IPS DF 4.7 (cell line): ENCODE measurements around the gene WASF2.
"Not testable (repeated sequence)": the region's sequence is repeated elsewhere in the genome, so short reads cannot be mapped to it uniquely, and the experiment has no call there.

Source experiments
- DNase-seq: peaks from one replicate; pipeline ENCODE4 v3.0.0-alpha.2; 2013; ENCODE audit warnings: low spot score; ENCODE audit errors: extremely low read depth

Gene WASF2

DNA sequence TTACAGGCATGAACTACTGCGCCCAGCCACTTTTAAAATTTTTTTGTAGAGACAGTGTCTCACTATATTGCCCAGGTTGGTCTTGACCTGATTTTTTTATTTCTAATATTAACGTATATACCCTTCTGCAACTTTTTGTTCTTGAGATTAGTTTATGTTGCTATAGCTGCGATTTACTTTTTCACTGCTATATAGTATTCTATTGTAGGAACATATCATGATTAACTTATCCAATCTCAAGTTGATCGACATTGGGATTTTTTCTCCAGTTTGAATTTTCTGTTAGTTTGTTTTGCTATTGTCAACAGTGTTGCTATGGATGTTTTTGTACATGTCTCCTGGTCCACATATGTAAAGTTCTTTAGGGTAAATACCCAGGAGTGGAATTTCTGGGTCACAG lies 35.4 kb downstream of the WASF2 start:
- DNase-seq, result no peak

DNA sequence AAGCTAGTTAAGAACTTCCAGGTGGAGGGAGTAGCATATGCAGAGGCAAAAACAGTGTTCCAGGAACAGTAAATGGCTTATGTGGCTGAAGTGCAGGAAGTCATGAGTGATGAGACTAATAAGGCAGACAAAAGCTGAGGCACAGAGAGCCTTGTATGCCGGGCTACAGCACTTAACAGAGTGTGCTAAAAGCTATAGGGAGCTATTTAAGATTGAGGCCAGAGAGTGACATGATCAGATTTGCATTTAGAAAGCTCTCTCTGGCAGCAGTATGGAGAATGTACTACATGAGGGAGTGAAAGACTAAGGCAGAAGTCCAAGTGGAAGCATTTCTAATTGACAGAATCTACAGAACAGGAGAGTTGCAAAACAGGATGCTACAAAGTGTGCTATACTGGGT lies 38.6 kb downstream of the WASF2 start:
- no peak for DNase-seq

DNA sequence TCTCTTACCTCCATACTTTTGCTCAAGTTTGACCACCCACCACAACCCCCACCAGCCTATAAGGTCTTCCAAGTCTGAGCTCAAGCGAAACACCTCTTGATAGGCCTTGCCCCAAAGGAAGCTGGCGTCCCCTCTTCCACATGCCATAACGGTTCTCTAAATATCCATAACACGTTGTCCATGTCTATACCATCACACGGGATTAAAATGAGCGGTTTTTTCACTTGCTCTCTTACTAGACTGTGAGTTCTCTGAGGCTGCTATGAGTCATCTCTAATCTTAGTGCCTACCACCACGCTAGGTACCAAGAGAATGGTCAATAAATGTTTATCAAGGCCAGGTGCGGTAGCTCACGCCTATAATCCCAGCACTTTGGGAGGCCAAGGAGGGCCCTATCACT lies 41.0 kb downstream of the WASF2 start:
- DNase-seq, result no peak

DNA sequence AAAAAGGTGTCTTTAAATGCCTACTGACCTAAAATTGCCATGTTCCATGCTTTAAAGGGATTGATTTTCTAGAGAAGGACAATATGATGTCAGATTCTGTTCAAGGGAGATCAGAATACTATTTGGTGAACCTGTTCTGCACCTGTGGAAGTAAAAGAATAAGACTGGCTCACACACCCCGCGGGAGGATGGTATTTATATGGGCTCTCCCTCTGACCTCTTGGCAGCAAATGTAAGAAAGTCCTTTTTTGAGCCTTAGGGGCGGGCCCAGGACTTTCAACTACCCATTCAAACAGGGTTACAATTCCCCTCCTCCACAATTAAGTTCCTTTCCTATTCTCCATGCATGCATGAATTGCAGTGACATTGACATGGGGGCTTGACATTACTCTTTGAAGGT lies 42.1 kb downstream of the WASF2 start:
- no peak for DNase-seq

DNA sequence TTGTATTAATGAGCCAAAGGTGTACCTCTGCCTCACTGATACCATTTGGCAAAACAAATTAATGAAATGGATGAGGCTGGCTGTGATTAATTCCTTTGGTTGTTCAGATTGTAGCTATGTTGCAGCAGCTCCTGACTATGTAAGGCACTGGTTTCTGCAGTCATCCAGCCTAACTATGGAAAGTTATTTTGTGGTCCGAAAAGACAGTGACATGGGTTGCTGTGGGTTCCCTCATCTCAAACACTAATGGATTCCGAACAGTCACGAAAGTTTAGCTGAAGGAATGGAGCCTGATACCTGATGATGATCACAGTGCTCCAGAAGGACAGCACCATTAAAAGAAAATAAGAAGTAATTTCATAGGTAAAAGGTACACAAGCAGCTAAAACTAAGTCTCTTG lies 42.6 kb downstream of the WASF2 start:
- DNase-seq, result no peak

DNA sequence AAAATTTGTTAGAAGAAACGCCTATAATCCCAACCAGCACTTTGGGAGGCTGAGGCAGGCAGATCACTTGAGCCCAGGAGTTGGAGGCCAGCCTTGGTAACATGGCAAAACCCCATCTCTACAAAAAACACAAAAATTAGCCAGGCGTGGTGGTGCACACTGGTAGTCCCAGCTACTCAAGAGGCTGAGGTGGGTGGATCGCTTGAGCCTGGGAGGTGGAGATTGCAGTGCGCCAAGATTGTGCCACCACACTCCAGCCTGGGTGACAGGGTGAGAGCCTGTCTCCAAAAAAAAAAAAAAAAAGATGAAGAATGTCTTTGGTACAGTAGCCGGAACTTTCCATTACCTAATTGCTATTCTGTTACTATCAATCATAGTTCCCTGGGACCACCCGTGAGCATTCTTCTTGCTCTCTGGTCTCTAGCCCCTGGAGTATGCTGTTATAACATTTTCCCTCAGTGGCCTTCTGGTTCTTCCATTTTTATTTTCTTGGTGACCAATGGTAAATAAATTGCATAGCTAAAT lies 43.4 kb downstream of the WASF2 start:
- no peak for DNase-seq

DNA sequence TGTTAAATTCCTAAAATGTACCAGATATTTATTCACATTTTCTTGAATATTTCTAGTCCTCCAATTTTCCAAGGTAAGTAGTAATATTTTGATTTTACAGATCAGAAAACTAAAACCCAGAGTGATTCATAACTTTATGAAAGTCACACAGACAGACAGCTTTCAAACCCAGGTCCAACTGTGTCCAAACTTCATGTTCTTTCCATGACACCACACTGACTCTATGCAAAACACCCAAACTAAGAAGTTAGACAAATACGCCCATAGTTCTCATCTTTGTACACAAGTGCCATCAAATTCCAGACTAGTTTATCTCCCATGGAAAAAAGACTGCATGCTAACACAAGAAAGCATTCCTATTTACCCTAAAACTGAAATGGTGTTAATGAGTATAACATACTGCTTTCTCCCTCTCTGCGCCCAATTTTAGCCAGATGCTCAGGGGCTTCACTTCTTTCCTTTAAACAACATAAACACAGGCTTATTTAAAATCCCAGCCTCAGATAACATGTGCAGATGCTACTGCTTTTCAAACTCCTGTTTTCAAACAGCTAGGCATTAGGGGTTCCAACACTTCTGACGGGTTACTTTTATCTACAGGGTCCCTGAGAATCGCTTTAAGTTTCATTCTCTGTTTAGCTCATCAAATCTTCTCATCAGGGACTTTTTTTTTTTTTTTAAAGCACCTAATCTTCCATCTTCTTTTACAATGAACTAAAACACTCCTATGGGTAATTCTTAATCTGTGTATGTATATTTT lies 44.6 kb downstream of the WASF2 start:
- no peak for DNase-seq

DNA sequence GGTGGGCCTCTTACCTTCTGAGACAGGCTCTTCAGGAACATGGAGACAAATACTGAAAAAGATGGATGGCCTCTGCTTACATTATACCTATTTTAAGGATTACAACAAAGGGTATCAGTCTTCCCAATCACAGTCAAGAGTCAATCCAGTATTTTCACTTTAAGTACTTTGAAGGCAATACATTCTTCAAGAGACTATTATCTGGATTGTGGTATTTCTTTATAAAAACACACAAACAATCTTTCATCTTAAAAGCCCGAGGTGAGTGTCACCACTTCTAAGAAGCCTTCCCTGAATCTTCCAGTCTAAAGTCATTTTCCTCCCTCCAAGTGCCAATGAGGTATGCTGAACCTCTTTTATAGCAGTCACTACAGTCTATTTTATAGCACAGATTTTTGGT lies 45.3 kb downstream of the WASF2 start:
- no peak for DNase-seq

DNA sequence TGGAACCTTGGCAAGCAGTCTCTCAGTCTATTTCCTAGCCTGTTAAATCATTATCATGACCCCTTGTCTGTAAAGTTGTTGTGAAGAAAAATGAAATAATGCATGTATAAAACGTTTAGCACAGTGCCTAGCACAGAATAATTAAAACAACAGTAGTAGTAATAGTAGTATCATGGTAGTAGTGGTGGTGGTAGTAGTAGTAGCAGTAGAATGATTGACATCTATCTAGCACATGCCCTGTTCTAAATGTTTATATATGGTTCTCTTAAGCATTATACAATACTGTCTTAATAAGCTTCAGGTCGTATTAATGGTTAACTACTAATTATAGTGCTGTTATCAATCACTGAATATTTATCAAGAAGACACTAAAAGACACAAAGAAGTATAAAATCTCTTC lies 50.8 kb downstream of the WASF2 start:
- DNase-seq, result no peak

DNA sequence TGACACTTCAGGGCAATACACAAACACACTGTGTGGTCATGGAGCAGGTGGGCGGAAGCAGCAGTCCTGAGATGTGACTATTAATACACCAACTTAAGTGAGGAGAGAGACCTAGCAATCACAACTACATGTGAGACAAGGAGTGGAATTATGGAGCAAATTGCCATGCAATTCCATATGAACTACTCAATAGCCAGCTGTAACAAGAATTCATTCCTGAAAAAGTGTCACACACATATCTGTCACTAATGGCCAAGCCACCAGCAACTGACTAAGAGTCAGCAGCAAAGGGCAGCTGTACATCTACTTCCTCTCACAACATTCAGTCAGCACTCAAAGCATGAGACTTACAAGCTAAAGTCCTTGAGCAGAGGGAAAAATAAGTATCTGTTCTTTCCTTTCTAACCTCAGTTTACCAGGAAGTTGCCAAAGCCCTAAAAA lies 51.3 kb downstream of the WASF2 start:
- no peak for DNase-seq

DNA sequence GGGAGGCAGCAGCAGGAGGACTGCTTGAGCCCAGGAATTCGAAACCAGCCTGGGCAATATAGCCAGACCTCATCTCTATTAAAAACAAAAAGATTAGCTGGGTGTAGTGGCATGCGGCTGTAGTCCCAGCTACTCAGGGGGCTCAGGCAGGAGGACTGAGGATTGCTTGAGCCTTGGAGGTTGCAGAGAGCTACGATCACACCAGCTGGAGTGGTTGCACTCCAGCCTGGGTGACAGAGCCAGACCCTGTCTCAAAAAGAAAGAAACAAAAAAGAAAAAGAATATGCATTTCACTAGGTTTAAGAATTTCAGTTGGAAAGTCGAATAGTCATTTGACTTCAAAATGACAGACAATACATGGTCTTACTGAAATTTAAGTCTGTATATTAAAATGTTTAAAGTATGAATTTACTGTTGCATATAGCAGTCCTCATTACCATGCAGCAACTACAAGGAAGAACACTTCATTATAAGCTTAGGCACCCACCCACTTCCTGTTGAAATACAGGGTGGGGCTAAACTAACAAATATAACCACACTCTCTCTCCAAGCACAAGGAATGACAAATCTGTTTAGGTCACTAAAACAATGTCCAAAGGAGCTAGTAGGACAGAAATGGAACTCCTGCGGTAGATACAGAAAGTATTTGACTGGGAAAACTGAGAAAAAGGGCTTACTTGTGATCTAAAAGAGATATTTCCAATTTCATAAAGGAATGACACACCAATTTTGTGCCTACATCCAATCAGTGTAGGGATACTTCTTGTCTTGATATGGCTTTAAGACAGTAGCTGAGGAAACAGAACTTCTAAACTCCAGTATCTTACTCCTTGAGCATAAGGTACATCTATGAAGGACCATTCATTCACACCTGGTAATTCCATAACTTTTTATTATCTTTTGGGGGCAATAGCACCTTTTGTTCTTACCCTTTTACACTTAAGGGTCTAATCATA lies 53.5 kb downstream of the WASF2 start:
- no peak for DNase-seq

DNA sequence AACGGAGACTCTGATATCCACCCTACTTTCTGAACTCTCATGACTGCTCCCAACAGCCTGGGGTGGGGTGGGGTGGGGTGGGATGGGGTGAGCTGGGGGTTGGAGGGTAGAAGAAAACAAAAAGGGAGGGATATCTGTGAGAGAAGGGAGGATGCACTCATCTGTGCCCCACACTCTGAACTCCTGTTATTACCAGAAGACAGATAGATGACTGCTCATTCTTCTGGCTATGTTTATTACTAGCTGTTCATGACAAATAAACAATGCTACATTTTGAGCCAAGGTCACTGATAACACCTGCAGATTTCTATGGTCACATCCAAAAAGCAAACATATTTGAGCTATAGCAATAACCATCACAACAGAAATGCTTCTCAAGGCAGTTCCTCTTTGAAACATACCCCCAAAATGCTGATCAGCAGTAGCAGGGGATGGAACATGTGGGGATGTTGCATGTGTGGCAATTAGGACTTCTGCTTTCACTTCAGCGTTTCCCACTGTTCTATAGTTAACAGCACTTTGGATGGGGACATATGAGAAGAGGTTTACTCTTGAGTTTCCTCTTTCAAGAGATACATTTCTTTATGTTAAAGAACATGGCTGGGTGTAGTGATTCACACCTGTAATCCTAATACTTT lies 54.3 kb downstream of the WASF2 start:
- DNase-seq, result no peak

DNA sequence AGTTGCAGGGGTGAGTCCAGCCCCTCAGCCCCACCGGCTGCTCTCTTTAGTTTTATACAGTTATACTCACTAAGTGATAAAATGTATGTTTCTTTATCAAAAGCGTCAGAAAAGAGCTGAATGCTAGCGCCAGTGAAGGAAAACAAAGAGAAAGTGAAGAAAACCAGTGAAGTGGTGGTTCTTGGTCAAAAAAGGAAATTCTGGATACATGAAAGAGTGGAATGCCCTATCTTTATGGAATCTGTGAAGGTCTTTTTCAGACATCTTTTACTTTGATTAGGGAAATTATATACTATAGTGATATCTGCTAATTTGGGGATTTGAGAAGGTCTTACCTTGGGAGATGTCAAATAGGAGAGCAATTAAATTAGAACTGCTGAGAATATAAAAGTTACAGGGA lies 56.3 kb downstream of the WASF2 start:
- DNase-seq, result no peak

DNA sequence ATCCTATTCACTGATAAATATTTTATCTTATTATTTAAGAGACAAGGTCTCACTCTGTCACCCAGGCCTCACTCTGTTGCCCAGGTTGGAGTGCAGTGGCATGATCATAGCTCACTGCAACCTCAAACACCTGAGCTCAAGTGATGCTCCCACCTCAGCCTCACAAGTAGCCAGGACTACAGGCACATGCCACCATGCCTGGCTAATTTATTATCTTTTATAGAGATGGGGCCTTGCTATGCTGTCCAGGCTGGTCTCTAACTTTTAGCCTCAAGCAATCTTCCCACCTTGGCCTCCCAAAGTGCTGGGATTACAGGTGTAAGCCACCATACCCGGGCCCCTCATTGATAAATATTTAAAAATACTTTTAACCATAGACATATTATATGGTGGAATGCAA lies 57.2 kb downstream of the WASF2 start:
- not testable (repeated sequence) for DNase-seq

DNA sequence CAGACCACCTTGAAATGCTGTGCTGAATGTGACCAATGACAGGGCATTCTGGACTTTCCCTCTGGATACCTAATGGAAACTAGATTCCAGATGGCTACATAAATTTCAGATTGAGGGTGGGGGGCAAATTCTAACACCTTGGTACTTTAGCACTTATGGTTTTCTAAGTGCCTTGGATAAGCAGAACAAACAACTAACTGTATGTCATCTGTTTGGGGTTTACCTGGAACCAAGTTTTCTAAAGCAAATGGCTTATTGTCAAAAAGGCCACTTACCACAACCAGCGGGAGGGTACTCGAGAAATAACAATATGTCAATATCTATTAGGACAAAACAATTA lies 58.4 kb downstream of the WASF2 start:
- DNase-seq, result no peak

DNA sequence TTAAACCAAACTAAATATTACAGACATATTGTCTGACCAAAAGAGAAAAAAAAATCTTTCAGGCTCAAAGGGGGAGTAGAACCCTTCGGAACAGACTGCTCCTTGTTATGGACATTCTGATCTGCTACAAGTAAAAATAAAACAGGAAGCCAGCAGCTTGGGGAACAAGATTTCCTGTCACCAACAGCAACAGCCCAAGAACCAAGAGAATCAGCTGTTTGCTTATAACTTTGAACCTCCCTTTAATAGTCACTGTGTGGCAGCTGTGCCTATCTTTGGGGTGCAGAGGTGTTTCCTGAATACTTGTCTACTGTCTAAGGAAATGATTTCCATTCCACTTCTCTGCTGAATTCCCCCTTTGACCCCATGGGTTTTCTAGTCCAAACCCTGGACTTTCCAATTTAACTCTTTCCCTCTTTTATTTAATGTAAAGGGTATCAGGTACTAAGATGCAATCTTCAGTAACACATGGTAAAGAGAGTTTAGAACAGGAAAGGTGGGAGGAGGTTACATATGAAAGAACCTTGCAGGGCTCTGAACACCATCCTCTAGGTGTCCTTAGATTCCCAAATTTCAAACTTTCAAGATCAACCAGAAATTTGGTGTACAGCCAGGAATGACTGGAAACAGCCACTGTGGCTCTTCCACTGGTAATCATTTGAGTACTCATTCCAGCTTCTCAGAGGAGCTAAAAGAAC lies 58.9 kb downstream of the WASF2 start:
- no peak for DNase-seq

DNA sequence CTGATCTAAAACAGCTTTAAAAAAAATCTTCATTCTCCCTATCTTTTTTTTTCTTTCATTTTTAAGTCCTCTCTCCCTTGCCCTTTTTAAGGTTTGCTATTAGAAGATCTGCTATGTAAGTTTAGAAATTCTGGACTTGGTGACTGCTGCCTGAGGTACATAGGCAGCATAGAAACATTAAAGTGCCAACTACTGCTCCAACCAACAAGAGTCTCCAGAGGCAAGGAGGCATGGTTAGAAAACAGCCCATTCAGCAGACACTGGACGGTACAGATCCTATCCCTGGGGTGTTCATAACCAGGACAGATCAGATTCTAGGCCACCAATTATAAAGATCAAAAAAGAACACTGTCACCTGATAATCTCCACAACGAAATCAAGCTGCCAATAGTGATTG lies 60.9 kb downstream of the WASF2 start:
- DNase-seq, result no peak

DNA sequence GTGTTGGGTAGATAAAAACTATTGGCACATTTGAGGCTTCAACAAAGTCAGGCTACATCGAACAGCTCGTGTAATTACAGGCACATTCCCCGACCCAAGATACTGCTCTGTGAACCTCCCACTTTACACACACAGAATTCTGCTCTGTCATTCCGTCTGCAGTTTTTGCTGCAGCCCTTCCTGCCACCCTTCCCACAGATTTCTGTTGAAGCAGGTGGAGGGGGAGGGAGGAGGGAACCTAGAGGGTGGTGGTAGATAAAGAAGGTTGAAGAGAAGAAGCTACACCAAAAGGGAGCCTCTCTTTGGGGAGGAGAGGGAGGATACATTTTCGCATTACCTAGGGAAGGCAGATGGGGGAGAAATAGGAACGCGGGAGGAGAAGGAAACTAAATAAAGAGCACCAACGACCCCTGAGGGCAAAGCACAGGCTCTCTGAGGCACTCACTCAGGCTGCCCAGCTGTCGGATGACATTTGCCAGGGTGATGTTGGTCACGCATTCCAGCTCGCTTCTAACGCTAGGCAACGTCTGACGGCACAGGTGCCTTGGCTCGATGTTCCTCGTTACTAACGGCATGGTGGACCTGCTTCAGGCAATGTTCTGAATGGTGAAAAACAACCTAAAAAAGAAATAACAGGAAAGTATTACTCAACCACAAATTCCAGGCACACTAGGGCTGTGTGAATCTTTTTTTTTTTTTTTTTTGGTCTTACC lies 61.5 kb downstream of the WASF2 start:
- DNase-seq, result no peak

DNA sequence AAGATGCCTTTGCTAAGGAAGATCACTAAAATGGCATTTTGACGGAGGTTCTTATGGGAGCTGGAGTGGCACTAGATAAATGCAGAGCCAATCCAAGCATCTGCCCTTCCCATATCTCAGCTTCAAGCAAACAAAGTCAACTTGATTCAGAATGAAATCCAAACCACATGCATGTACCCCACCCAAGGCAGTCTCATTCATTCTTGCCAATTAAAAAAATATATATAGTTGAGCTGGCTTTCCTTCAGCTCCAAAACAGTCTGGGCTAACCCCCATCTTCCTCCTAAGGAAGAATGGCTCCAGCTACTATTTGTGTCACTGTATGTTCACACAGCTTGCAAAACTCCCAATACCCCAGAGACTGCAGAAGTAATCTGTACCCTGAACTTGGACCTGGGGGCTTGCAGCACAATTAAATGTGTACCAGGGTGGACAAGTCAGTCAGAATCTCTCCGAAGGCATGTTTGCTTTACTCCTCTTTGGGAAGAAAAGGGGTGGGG lies 62.1 kb downstream of the WASF2 start:
- no peak for DNase-seq

DNA sequence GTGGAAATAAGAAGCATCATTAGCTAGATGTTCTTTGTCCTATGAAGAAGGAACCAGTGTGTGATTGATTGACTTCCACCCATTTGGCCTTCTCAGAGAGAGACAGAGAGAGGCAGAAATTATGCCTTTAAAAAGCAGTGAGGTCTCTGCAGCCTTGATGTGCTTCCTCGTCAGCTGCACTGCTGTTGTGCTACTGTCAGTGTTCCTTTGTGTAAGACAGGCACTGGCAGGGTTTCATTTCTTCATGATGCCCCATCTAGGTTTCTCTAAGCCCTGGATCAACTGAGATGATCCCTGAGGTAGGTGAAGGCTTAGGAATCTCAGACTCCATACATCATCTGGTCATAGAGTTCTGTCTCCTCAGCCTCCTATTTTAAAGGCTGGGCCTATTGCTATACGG lies 62.6 kb downstream of the WASF2 start:
- DNase-seq, result no peak

DNA sequence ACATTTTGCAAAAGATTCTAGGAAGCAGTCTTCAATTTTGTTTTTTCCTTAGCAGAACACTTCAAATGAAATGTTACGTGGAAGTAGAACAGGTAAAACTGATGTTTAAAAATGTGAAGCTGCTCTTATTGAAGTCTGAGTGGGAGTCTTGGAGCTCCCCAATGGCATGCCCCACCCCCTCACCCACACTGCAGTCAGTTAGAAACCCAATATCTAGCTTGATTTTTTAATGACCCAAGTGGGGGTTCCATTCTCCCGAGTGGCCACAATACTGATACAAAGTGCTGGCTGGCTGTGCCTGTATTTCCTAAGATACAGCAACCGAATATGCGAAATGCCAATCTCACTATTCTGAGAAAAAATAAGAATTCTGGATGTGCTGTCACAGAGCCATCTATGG lies 66.3 kb downstream of the WASF2 start:
- no peak for DNase-seq
